GM12891 (cell line): ENCODE results near the gene PIP4K2A.

ENCODE experiments used
- POLR2A ChIP-seq: IDR thresholded peaks from 2 replicates; pipeline ENCODE4 v1.6.1; 2011; ENCODE audit warnings: low read depth, low read length, control low read depth
- POLR2AphosphoS5 ChIP-seq: IDR thresholded peaks from 2 replicates; pipeline ENCODE4 v1.6.1; 2011; ENCODE audit warnings: low read depth, low read length, control low read depth
- TAF1 ChIP-seq: IDR thresholded peaks from 2 replicates; pipeline ENCODE4 v1.6.1; 2011; ENCODE audit warnings: low read depth, low read length, control low read depth

DNA sequence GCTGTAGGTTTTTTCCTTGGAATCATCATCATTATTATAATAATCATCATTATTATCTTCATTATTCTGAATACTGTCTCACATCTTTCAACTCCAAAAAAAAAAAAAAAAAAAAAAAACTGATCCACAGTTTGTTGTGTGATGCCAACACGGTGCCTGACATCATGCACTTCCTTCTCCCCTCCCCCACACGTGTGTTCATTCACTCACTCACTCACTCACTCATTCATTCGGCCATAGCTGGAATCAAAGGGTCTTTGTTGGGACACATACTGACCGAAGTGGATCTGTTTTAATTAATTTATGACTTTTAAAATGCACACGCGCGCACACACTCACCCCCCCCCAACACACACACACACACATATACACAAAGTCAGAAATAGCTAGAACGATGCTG lies 177.8 kb downstream of the PIP4K2A start:
- no peak for TF ChIP-seq POLR2A
- no peak for TF ChIP-seq POLR2AphosphoS5
- no peak for TF ChIP-seq TAF1
